GM12892 (cell line): ENCODE measurements around the gene NCAM1.

ENCODE experiments used
- POLR2A ChIP-seq: IDR thresholded peaks from 2 replicates; pipeline ENCODE4 v1.6.1; 2011; ENCODE audit warnings: low read depth, low read length, control low read depth
- POLR2AphosphoS5 ChIP-seq: IDR thresholded peaks from 2 replicates; pipeline ENCODE4 v1.6.1; 2011; ENCODE audit warnings: low read depth, low read length, control low read depth
- TAF1 ChIP-seq: IDR thresholded peaks from 2 replicates; pipeline ENCODE4 v1.6.1; 2011; ENCODE audit warnings: low read depth, mild to moderate bottlenecking, control low read depth, low read length, borderline replicate concordance

DNA sequence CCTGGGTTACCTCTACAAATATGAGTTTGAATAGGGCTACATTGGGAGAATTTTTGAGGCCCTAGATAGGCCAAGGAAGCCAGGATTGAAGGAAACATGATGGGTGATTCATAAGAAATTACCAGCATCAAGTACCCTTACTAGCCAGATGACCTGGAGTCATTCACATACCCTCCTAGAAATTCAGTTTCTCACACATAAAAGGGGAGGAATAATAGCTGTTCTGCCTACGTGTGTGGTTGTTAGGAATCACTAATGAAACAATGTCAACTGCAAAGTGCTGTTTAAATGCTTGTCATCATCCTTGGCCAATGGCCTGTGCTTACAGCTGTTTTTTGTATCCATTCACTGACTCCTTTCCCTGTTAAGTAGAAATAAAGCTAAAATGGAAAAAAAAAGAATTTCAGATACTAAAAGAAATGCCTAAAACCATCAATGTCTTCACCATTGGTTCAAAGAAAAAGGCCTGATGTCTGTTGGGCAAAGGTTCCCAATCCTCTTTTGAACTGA, 114.4 kb downstream of the NCAM1 start:
- TF ChIP-seq POLR2A: no peak
- no peak for TF ChIP-seq POLR2AphosphoS5
- TF ChIP-seq TAF1: no peak
